ENCODE data around the gene GOLGB1.

GOLGB1 gene

GRCh38 chr3:121627622-121628021, 121.9 kb downstream of the GOLGB1 start:
- Histone ChIP-seq H3K9ac (ENCODE audit: low read length) (no peak overlapping the region), H3K4me1 (ENCODE audit: control insufficient read depth in 1 of 2, insufficient read depth in 2 of 2, low read length in 2 of 2) (peaks cover 0 to 2% of the 10 kb centered on the region in 2 experiments), H3K4me3 (ENCODE audit: low read depth, low read length) (no peak overlapping the region), H3K18ac (ENCODE audit: low read length) (no peak overlapping the region), H2AFZ (ENCODE audit: insufficient read depth, low read length, poor library complexity) (no peak overlapping the region), H2BK120ac (ENCODE audit: insufficient read depth, low read length, poor library complexity) (no peak overlapping the region), H3K4me2 (ENCODE audit: low read length) (no peak overlapping the region), H2AK5ac (ENCODE audit: low read length) (no peak overlapping the region), H3K14ac (ENCODE audit: low read length) (no peak overlapping the region), H2BK5ac (ENCODE audit: low read depth, low read length, poor library complexity) (no peak overlapping the region), H3K79me1 (ENCODE audit: low read length) (no peaks in the 10 kb centered on the region), H3K23ac (ENCODE audit: low read length) (no peak overlapping the region), H3K27me3 (ENCODE audit: insufficient read depth, low read length) (no peaks in the 10 kb centered on the region), H3K4ac (ENCODE audit: low read depth, low read length) (no peak overlapping the region), H4K91ac (ENCODE audit: low read depth, low read length) (no peak overlapping the region), H3K79me2 (ENCODE audit: control insufficient read depth, insufficient read depth, low read length, poor library complexity) (no peaks in the 10 kb centered on the region), H4K12ac (ENCODE audit: low read depth, low read length) (no peak overlapping the region), H3K9me3 (ENCODE audit: insufficient read depth, low read depth, low read length) (no peaks in the 10 kb centered on the region), H3K27ac (ENCODE audit: low read depth, low read length) (no peak overlapping the region), H4K8ac (ENCODE audit: low read depth, low read length) (no peak overlapping the region), H2BK12ac (ENCODE audit: low read length) (no peak overlapping the region), H3K36me3 (ENCODE audit: control insufficient read depth in 1 of 2, insufficient read depth in 2 of 2, low read length in 2 of 2) (no peaks in the 10 kb centered on the region)
- no CpG with 5 or more reads among the region's 3 CpGs for WGBS (ENCODE audit: extremely low coverage, insufficient coverage, insufficient read length)
- no peak for DNase-seq

- H3K14ac ChIP-seq (ENCODE audit: low read length), result no peak overlapping the region
- no peak overlapping the region for H3K18ac ChIP-seq (ENCODE audit: low read length)
- no peaks in the 10 kb centered on the region for H3K79me2 ChIP-seq (ENCODE audit: control insufficient read depth, insufficient read depth, low read length, poor library complexity)
- no peak overlapping the region for H2BK5ac ChIP-seq (ENCODE audit: low read depth, low read length, poor library complexity)
- no peaks in the 10 kb centered on the region for H3K9me3 ChIP-seq (ENCODE audit: insufficient read depth, low read depth, low read length)
- H3K79me1 ChIP-seq (ENCODE audit: low read length), result no peaks in the 10 kb centered on the region
- no peak overlapping the region for H3K4ac ChIP-seq (ENCODE audit: low read depth, low read length)
- H3K27me3 ChIP-seq (ENCODE audit: insufficient read depth, low read length), result no peaks in the 10 kb centered on the region
- H4K91ac ChIP-seq (ENCODE audit: low read depth, low read length), result no peak overlapping the region
- H3K36me3 ChIP-seq (ENCODE audit: control insufficient read depth in 1 of 2, insufficient read depth in 2 of 2, low read length in 2 of 2), result no peaks in the 10 kb centered on the region
- no peak overlapping the region for H3K9ac ChIP-seq (ENCODE audit: low read length)
- H2AFZ ChIP-seq (ENCODE audit: insufficient read depth, low read length, poor library complexity), result no peak overlapping the region
- no peak overlapping the region for H3K27ac ChIP-seq (ENCODE audit: low read depth, low read length)
- DNase-seq, result no peak
- H2BK120ac ChIP-seq (ENCODE audit: insufficient read depth, low read length, poor library complexity), result no peak overlapping the region
- no peak overlapping the region for H4K8ac ChIP-seq (ENCODE audit: low read depth, low read length)
- H3K4me2 ChIP-seq (ENCODE audit: low read length), result no peak overlapping the region
- H3K23ac ChIP-seq (ENCODE audit: low read length), result no peak overlapping the region
- H3K4me1 ChIP-seq (ENCODE audit: control insufficient read depth in 1 of 2, insufficient read depth in 2 of 2, low read length in 2 of 2), result peaks cover 0 to 2% of the 10 kb centered on the region in 2 experiments
- WGBS (ENCODE audit: extremely low coverage, insufficient coverage, insufficient read length), result no CpG with 5 or more reads among the region's 4 CpGs
- no peak overlapping the region for H4K12ac ChIP-seq (ENCODE audit: low read depth, low read length)
- no peak overlapping the region for H2AK5ac ChIP-seq (ENCODE audit: low read length)
- no peak overlapping the region for H2BK12ac ChIP-seq (ENCODE audit: low read length)
- no peak overlapping the region for H3K4me3 ChIP-seq (ENCODE audit: low read depth, low read length)
Measured at GRCh38 chr3:121627211-121627610, 122.3 kb downstream of the GOLGB1 start.

- Histone ChIP-seq H3K23ac (ENCODE audit: low read length) (no peak overlapping the region), H3K4me1 (ENCODE audit: control insufficient read depth in 1 of 2, insufficient read depth in 2 of 2, low read length in 2 of 2) (peaks cover 0 to 2% of the 10 kb centered on the region in 2 experiments), H2BK120ac (ENCODE audit: insufficient read depth, low read length, poor library complexity) (no peak overlapping the region), H3K79me1 (ENCODE audit: low read length) (no peaks in the 10 kb centered on the region), H3K27me3 (ENCODE audit: insufficient read depth, low read length) (no peaks in the 10 kb centered on the region), H2BK12ac (ENCODE audit: low read length) (no peak overlapping the region), H4K8ac (ENCODE audit: low read depth, low read length) (no peak overlapping the region), H3K27ac (ENCODE audit: low read depth, low read length) (no peak overlapping the region), H3K4me2 (ENCODE audit: low read length) (no peak overlapping the region), H3K9me3 (ENCODE audit: insufficient read depth, low read depth, low read length) (no peaks in the 10 kb centered on the region), H4K12ac (ENCODE audit: low read depth, low read length) (no peak overlapping the region), H3K36me3 (ENCODE audit: control insufficient read depth in 1 of 2, insufficient read depth in 2 of 2, low read length in 2 of 2) (no peaks in the 10 kb centered on the region), H2AK5ac (ENCODE audit: low read length) (no peak overlapping the region), H4K91ac (ENCODE audit: low read depth, low read length) (no peak overlapping the region), H3K14ac (ENCODE audit: low read length) (no peak overlapping the region), H3K4ac (ENCODE audit: low read depth, low read length) (no peak overlapping the region), H3K18ac (ENCODE audit: low read length) (no peak overlapping the region), H2BK5ac (ENCODE audit: low read depth, low read length, poor library complexity) (no peak overlapping the region), H3K9ac (ENCODE audit: low read length) (no peak overlapping the region), H3K79me2 (ENCODE audit: control insufficient read depth, insufficient read depth, low read length, poor library complexity) (no peaks in the 10 kb centered on the region), H2AFZ (ENCODE audit: insufficient read depth, low read length, poor library complexity) (no peak overlapping the region), H3K4me3 (ENCODE audit: low read depth, low read length) (no peak overlapping the region)
- WGBS (ENCODE audit: extremely low coverage, insufficient coverage, insufficient read length), result no CpG with 5 or more reads among the region's 4 CpGs
- no peak for DNase-seq
Measured at GRCh38 chr3:121626495-121626894, 123.0 kb downstream of the GOLGB1 start.

- no peaks in the 10 kb centered on the region for H3K4me1 ChIP-seq (ENCODE audit: control insufficient read depth in 1 of 2, insufficient read depth in 2 of 2, low read length in 2 of 2)
- WGBS (ENCODE audit: extremely low coverage, insufficient coverage, insufficient read length), result no CpG with 5 or more reads among the region's 14 CpGs
- H2AFZ ChIP-seq (ENCODE audit: insufficient read depth, low read length, poor library complexity), result no peak overlapping the region
- no peaks in the 10 kb centered on the region for H3K79me1 ChIP-seq (ENCODE audit: low read length)
- H3K4ac ChIP-seq (ENCODE audit: low read depth, low read length), result no peak overlapping the region
- H3K27me3 ChIP-seq (ENCODE audit: insufficient read depth, low read length), result no peaks in the 10 kb centered on the region
- H3K27ac ChIP-seq (ENCODE audit: low read depth, low read length), result no peak overlapping the region
- no peaks in the 10 kb centered on the region for H3K36me3 ChIP-seq (ENCODE audit: control insufficient read depth in 1 of 2, insufficient read depth in 2 of 2, low read length in 2 of 2)
- H4K91ac ChIP-seq (ENCODE audit: low read depth, low read length), result no peak overlapping the region
- H3K79me2 ChIP-seq (ENCODE audit: control insufficient read depth, insufficient read depth, low read length, poor library complexity), result no peaks in the 10 kb centered on the region
- DNase-seq, result no peak
- H2BK5ac ChIP-seq (ENCODE audit: low read depth, low read length, poor library complexity), result no peak overlapping the region
- H2BK120ac ChIP-seq (ENCODE audit: insufficient read depth, low read length, poor library complexity), result no peak overlapping the region
- H3K9me3 ChIP-seq (ENCODE audit: insufficient read depth, low read depth, low read length), result no peaks in the 10 kb centered on the region
- H3K23ac ChIP-seq (ENCODE audit: low read length), result no peak overlapping the region
- H3K18ac ChIP-seq (ENCODE audit: low read length), result no peak overlapping the region
- H3K4me2 ChIP-seq (ENCODE audit: low read length), result no peak overlapping the region
- no peak overlapping the region for H3K4me3 ChIP-seq (ENCODE audit: low read depth, low read length)
- H2BK12ac ChIP-seq (ENCODE audit: low read length), result no peak overlapping the region
- H4K8ac ChIP-seq (ENCODE audit: low read depth, low read length), result no peak overlapping the region
- no peak overlapping the region for H4K12ac ChIP-seq (ENCODE audit: low read depth, low read length)
- no peak overlapping the region for H2AK5ac ChIP-seq (ENCODE audit: low read length)
- no peak overlapping the region for H3K9ac ChIP-seq (ENCODE audit: low read length)
- H3K14ac ChIP-seq (ENCODE audit: low read length), result no peak overlapping the region
Measured at GRCh38 chr3:121624147-121624899, 125.2 kb downstream of the GOLGB1 start.
